HepG2 (cell line): ENCODE measurements around the gene MAP3K14. TPM values are rescaled to one million over a fixed set of nuclear protein-coding genes. Genes with fewer than 3 reads are reported as not detected.
A peak's percentile ranks its signal among the peaks of the same experiment; 100 is the strongest.

Source experiments
- CHD2 ChIP-seq: IDR thresholded peaks from 2 replicates; pipeline ENCODE4 v1.6.1; 2011; ENCODE audit warnings: low read depth, low read length, improper control_type of control experiment
- ETV5 ChIP-seq: IDR thresholded peaks from 2 replicates; pipeline ENCODE4 v1.6.1; 2018; ENCODE audit warnings: missing biosample characterization, missing genetic modification reagents, inconsistent platforms, borderline replicate concordance
- HCFC1 ChIP-seq: fragments of 150-350 bp; IDR thresholded peaks from 2 replicates; pipeline ENCODE4 v1.6.1; 2014; ENCODE audit warnings: low read depth, low read length
- HIVEP1 ChIP-seq: sonication (generic); formaldehyde crosslinking; IDR thresholded peaks from 2 replicates; pipeline ENCODE4 v1.4.0; 2020; ENCODE audit warnings: mild to moderate bottlenecking, missing genetic modification reagents
- HMGXB4 ChIP-seq, 2 experiments: sonication (generic) in 1 of 2; formaldehyde crosslinking in 1 of 2; IDR thresholded peaks; 2 replicates each; pipeline versions ENCODE4 v1.4.0 to v1.6.1; 2018 to 2020; ENCODE audit warnings: missing genetic modification reagents in 2 of 2, borderline replicate concordance in 1 of 2, low read depth in 1 of 2, mild to moderate bottlenecking in 1 of 2, missing biosample characterization in 1 of 2
- HOXD1 ChIP-seq: sonication (generic); formaldehyde crosslinking; IDR thresholded peaks from 2 replicates; pipeline ENCODE4 v1.5.0; 2020; ENCODE audit warnings: missing genetic modification reagents
- IRF2 ChIP-seq: IDR thresholded peaks from 2 replicates; pipeline ENCODE4 v1.6.1; 2018; ENCODE audit warnings: missing genetic modification reagents, missing compliant biosample characterization
- NCOR1 ChIP-seq: fragments of 200-600 bp; sonication (generic); IDR thresholded peaks from 2 replicates; pipeline ENCODE4 v1.7.0; 2017; ENCODE audit warnings: antibody characterized with exemption, low read length, borderline replicate concordance
- SRF ChIP-seq: IDR thresholded peaks from 2 replicates; pipeline ENCODE4 v1.6.1; 2011; ENCODE audit warnings: mild to moderate bottlenecking, low read depth, low read length, moderate library complexity
- TRAFD1 ChIP-seq: sonication (generic); formaldehyde crosslinking; IDR thresholded peaks from 2 replicates; pipeline ENCODE4 v1.5.1; 2020; ENCODE audit warnings: missing genetic modification reagents, mild to moderate bottlenecking, borderline replicate concordance
- ZNF335 ChIP-seq: sonication (generic); formaldehyde crosslinking; IDR thresholded peaks from 2 replicates; pipeline ENCODE4 v1.4.0; 2020; ENCODE audit warnings: missing genetic modification reagents
- ZNF460 ChIP-seq: sonication (generic); formaldehyde crosslinking; IDR thresholded peaks from 2 replicates; pipeline ENCODE4 v1.5.1; 2020; ENCODE audit warnings: missing genetic modification reagents, mild to moderate bottlenecking, borderline replicate concordance
- ZNF510 ChIP-seq: sonication (generic); formaldehyde crosslinking; IDR thresholded peaks from 2 replicates; pipeline ENCODE4 v1.4.0; 2020; ENCODE audit warnings: low read depth, mild to moderate bottlenecking, missing genetic modification reagents
- ZNF782 ChIP-seq: sonication (generic); formaldehyde crosslinking; IDR thresholded peaks from 2 replicates; pipeline ENCODE4 v1.4.0; 2020; ENCODE audit warnings: missing genetic modification reagents, mild to moderate bottlenecking, borderline replicate concordance
- ZSCAN5A ChIP-seq: sonication (generic); formaldehyde crosslinking; IDR thresholded peaks from 2 replicates; pipeline ENCODE4 v1.8.0; 2022; ENCODE audit warnings: mild to moderate bottlenecking, missing genetic modification reagents, borderline replicate concordance
- polyA plus RNA-seq, 8 experiments: library from polyadenylated mRNA; depleted of rRNA in 3 of 8; stranded (reverse) in 7 of 8; unstranded in 1 of 8; fragments of >200 nt; fragmentation: Illumina TruSeq in 4 of 8; extraction: Trizol in 4 of 8; gene quantifications; 2 replicates each; pipeline versions ENCODE4 v1.2.1 to v1.2.3, GENCODE V29; 2011 to 2016; ENCODE audit warnings: low read depth in 4 of 8, missing spikeins in 1 of 8, mixed read lengths in 1 of 8; ENCODE audit not compliant: insufficient read depth in 1 of 8
- total RNA-seq, 5 experiments: library from RNA; depleted of rRNA; stranded (reverse); fragments of >200 nt; fragmentation: Illumina TruSeq; extraction: Trizol; gene quantifications; 2 replicates each; pipeline ENCODE4 v1.2.3, GENCODE V29; 2016; ENCODE audit warnings: low read depth in 1 of 5
- TF ChIP-seq, protein P1 (sequence below): sonication (generic); formaldehyde crosslinking; IDR thresholded peaks from 2 replicates; pipeline ENCODE4 v1.4.0; 2020; ENCODE audit warnings: missing genetic modification reagents
- TF ChIP-seq, protein P2 (sequence below): sonication (generic); formaldehyde crosslinking; IDR thresholded peaks from 2 replicates; pipeline ENCODE4 v1.4.0; 2020; ENCODE audit warnings: mild to moderate bottlenecking, missing genetic modification reagents
- TF ChIP-seq, protein P3 (sequence below): sonication (generic); formaldehyde crosslinking; IDR thresholded peaks from 2 replicates; pipeline ENCODE4 v1.8.1; 2023; ENCODE audit warnings: mild to moderate bottlenecking, missing genetic modification reagents, borderline replicate concordance
- TF ChIP-seq, protein P4 (sequence below): sonication (generic); formaldehyde crosslinking; conservative IDR thresholded peaks from 2 replicates; pipeline ENCODE4 v1.4.0; 2020; ENCODE audit warnings: missing genetic modification reagents

MAP3K14 gene
- total and polyA plus RNA-seq, 2 of the 13 experiments (the other 11 are each of a cell fraction or from before 2014, with no cell fraction given), result 2.6 TPM

- TF ChIP-seq, protein P1, sequence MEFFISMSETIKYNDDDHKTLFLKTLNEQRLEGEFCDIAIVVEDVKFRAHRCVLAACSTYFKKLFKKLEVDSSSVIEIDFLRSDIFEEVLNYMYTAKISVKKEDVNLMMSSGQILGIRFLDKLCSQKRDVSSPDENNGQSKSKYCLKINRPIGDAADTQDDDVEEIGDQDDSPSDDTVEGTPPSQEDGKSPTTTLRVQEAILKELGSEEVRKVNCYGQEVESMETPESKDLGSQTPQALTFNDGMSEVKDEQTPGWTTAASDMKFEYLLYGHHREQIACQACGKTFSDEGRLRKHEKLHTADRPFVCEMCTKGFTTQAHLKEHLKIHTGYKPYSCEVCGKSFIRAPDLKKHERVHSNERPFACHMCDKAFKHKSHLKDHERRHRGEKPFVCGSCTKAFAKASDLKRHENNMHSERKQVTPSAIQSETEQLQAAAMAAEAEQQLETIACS (CRISPR knock-in tag), result peak; percentile 92
- TF ChIP-seq NCOR1 (no peak), HOXD1 (CRISPR knock-in tag) (peak; percentile 70), ZNF460 (CRISPR knock-in tag) (no peak), HCFC1 (no peak; the same call in 1 of the 2 replicates), SRF (no peak), HMGXB4 (CRISPR knock-in tag; IDR thresholded peaks at IDR 0.05; ENCODE audit: borderline replicate concordance in 1 of 2, low read depth in 1 of 2) (peak in 1 of 2 experiments; percentile 30; a peak in 1 of 4 replicates), TRAFD1 (CRISPR knock-in tag) (no peak), HIVEP1 (CRISPR knock-in tag) (no peak), ZNF782 (CRISPR knock-in tag) (peak; percentile 82; the same call in 1 of the 2 replicates), ZNF510 (no peak), ZNF335 (CRISPR knock-in tag) (no peak), ETV5 (CRISPR knock-in tag) (no peak), CHD2 (no peak), ZSCAN5A (CRISPR knock-in tag) (0 out of 2 replicates have a peak, but pooled peaks have one; percentile 43), IRF2 (CRISPR knock-in tag) (no peak; the same call in 1 of the 2 replicates)
- TF ChIP-seq, protein P2, sequence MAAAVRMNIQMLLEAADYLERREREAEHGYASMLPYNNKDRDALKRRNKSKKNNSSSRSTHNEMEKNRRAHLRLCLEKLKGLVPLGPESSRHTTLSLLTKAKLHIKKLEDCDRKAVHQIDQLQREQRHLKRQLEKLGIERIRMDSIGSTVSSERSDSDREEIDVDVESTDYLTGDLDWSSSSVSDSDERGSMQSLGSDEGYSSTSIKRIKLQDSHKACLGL (CRISPR knock-in tag), result no peak; the same call in none of the 2 replicates
- TF ChIP-seq, protein P3, sequence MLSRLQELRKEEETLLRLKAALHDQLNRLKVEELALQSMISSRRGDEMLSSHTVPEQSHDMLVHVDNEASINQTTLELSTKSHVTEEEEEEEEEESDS (CRISPR knock-in tag), result 0 out of 2 replicates have a peak, but pooled peaks have one; percentile 66
- TF ChIP-seq, protein P4, sequence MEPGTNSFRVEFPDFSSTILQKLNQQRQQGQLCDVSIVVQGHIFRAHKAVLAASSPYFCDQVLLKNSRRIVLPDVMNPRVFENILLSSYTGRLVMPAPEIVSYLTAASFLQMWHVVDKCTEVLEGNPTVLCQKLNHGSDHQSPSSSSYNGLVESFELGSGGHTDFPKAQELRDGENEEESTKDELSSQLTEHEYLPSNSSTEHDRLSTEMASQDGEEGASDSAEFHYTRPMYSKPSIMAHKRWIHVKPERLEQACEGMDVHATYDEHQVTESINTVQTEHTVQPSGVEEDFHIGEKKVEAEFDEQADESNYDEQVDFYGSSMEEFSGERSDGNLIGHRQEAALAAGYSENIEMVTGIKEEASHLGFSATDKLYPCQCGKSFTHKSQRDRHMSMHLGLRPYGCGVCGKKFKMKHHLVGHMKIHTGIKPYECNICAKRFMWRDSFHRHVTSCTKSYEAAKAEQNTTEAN (CRISPR knock-in tag), result 0 out of 2 replicates have a peak, but pooled peaks have one; percentile 59
Observed at GRCh38 chr17:45316434-45317110, at the start of gene MAP3K14 (continued).
